HepG2 (cell line): ENCODE measurements around the gene ITGB7. TPM values are rescaled to one million over a fixed set of nuclear protein-coding genes. Genes with fewer than 3 reads are reported as not detected.
A peak's percentile ranks its signal among the peaks of the same experiment; 100 is the strongest.

Experiments
- CCDC6 ChIP-seq: sonication (generic); formaldehyde crosslinking; IDR thresholded peaks from 2 replicates; pipeline ENCODE4 v1.8.1; 2022; ENCODE audit warnings: mild to moderate bottlenecking, missing genetic modification reagents, moderate library complexity
- EZH2 ChIP-seq: conservative IDR thresholded peaks from 2 replicates; pipeline ENCODE4 v1.6.1; 2012; ENCODE audit warnings: mild to moderate bottlenecking, low read depth, low read length, moderate library complexity
- FOXC1 ChIP-seq: sonication (generic); formaldehyde crosslinking; IDR thresholded peaks from 2 replicates; pipeline ENCODE4 v1.8.0; 2022; ENCODE audit warnings: mild to moderate bottlenecking, missing genetic modification reagents, borderline replicate concordance
- GATAD2A ChIP-seq: IDR thresholded peaks from 2 replicates; pipeline ENCODE4 v1.6.1; 2016
- HDAC2 ChIP-seq: sonication (generic); formaldehyde crosslinking; IDR thresholded peaks from 2 replicates; pipeline ENCODE4 v1.4.0; 2020; ENCODE audit warnings: missing genetic modification reagents
- HMG20A ChIP-seq: IDR thresholded peaks from 2 replicates; pipeline ENCODE4 v1.6.1; 2016; ENCODE audit warnings: borderline replicate concordance
- HOXA5 ChIP-seq: sonication (generic); formaldehyde crosslinking; IDR thresholded peaks from 2 replicates; pipeline ENCODE4 v1.4.0; 2020; ENCODE audit warnings: missing genetic modification reagents
- MEIS1 ChIP-seq: sonication (generic); formaldehyde crosslinking; IDR thresholded peaks from 2 replicates; pipeline ENCODE4 v1.9.0; 2021; ENCODE audit warnings: mild to moderate bottlenecking, missing genetic modification reagents, moderate library complexity, borderline replicate concordance
- NCOA2 ChIP-seq: sonication (generic); formaldehyde crosslinking; IDR thresholded peaks from 2 replicates; pipeline ENCODE4 v1.8.0; 2022; ENCODE audit warnings: inconsistent platforms
- RXRA ChIP-seq: sonication (generic); formaldehyde crosslinking; IDR thresholded peaks from 2 replicates; pipeline ENCODE4 v1.5.1; 2020; ENCODE audit warnings: missing genetic modification reagents
- SATB2 ChIP-seq: sonication (generic); formaldehyde crosslinking; IDR thresholded peaks from 2 replicates; pipeline ENCODE4 v1.5.0; 2020; ENCODE audit warnings: missing genetic modification reagents
- TCF7L2 ChIP-seq: IDR thresholded peaks from 2 replicates; pipeline ENCODE4 v1.6.1; 2011; ENCODE audit warnings: mild to moderate bottlenecking, low read depth, low read length, moderate library complexity
- ZBTB21 ChIP-seq: sonication (generic); formaldehyde crosslinking; IDR thresholded peaks from 2 replicates; pipeline ENCODE4 v1.4.0; 2020; ENCODE audit warnings: missing genetic modification reagents
- ZNF101 ChIP-seq: sonication (generic); formaldehyde crosslinking; IDR thresholded peaks from 2 replicates; pipeline ENCODE4 v1.4.0; 2020; ENCODE audit warnings: mild to moderate bottlenecking, low read depth, missing genetic modification reagents, borderline replicate concordance
- ZNF143 ChIP-seq: sonication (generic); formaldehyde crosslinking; IDR thresholded peaks from 2 replicates; pipeline ENCODE4 v1.4.0; 2020; ENCODE audit warnings: missing genetic modification reagents
- ZNF326 ChIP-seq: sonication (generic); formaldehyde crosslinking; IDR thresholded peaks from 2 replicates; pipeline ENCODE4 v1.4.0; 2020; ENCODE audit warnings: missing genetic modification reagents, borderline replicate concordance
- ZNF547 ChIP-seq: sonication (generic); formaldehyde crosslinking; IDR thresholded peaks from 2 replicates; pipeline ENCODE4 v1.5.1; 2020; ENCODE audit warnings: mild to moderate bottlenecking, missing genetic modification reagents
- ZNF619 ChIP-seq: sonication (generic); formaldehyde crosslinking; IDR thresholded peaks from 2 replicates; pipeline ENCODE4 v1.4.0; 2020; ENCODE audit warnings: mild to moderate bottlenecking, missing genetic modification reagents
- ZNF747 ChIP-seq: sonication (generic); formaldehyde crosslinking; IDR thresholded peaks from 2 replicates; pipeline ENCODE4 v1.8.1; 2023; ENCODE audit warnings: missing genetic modification reagents, mild to moderate bottlenecking, borderline replicate concordance
- ZNF777 ChIP-seq: sonication (generic); formaldehyde crosslinking; IDR thresholded peaks from 2 replicates; pipeline ENCODE4 v1.4.0; 2020; ENCODE audit warnings: missing genetic modification reagents
- ZSCAN29 ChIP-seq: sonication (generic); formaldehyde crosslinking; conservative IDR thresholded peaks from 2 replicates; pipeline ENCODE4 v1.4.0; 2020; ENCODE audit warnings: mild to moderate bottlenecking, missing genetic modification reagents
- polyA plus RNA-seq, 8 experiments: library from polyadenylated mRNA; depleted of rRNA in 3 of 8; stranded (reverse) in 7 of 8; unstranded in 1 of 8; fragments of >200 nt; fragmentation: Illumina TruSeq in 4 of 8; extraction: Trizol in 4 of 8; gene quantifications; 2 replicates each; pipeline versions ENCODE4 v1.2.1 to v1.2.3, GENCODE V29; 2011 to 2016; ENCODE audit warnings: low read depth in 4 of 8, missing spikeins in 1 of 8, mixed read lengths in 1 of 8; ENCODE audit not compliant: insufficient read depth in 1 of 8
- total RNA-seq, 5 experiments: library from RNA; depleted of rRNA; stranded (reverse); fragments of >200 nt; fragmentation: Illumina TruSeq; extraction: Trizol; gene quantifications; 2 replicates each; pipeline ENCODE4 v1.2.3, GENCODE V29; 2016; ENCODE audit warnings: low read depth in 1 of 5
- TF ChIP-seq, protein P1 (sequence below): sonication (generic); formaldehyde crosslinking; IDR thresholded peaks from 2 replicates; pipeline ENCODE4 v1.4.0; 2020; ENCODE audit warnings: mild to moderate bottlenecking, missing genetic modification reagents, borderline replicate concordance
- TF ChIP-seq, protein P2 (sequence below): IDR thresholded peaks from 2 replicates; pipeline ENCODE4 v1.6.1; 2018; ENCODE audit warnings: missing genetic modification reagents, mild to moderate bottlenecking, missing compliant biosample characterization
- TF ChIP-seq, protein P3 (sequence below): sonication (generic); formaldehyde crosslinking; IDR thresholded peaks from 2 replicates; pipeline ENCODE4 v1.9.0; 2021; ENCODE audit warnings: missing genetic modification reagents, borderline replicate concordance
- TF ChIP-seq, protein P4 (sequence below): sonication (generic); formaldehyde crosslinking; IDR thresholded peaks from 2 replicates; pipeline ENCODE4 v1.8.0; 2022; ENCODE audit warnings: missing genetic modification reagents, mild to moderate bottlenecking, moderate library complexity, borderline replicate concordance

Gene ITGB7
- total and polyA plus RNA-seq, 2 of the 13 experiments (the other 11 are each of a cell fraction or from before 2014, with no cell fraction given) = 0.16 to 0.18 TPM

DNA sequence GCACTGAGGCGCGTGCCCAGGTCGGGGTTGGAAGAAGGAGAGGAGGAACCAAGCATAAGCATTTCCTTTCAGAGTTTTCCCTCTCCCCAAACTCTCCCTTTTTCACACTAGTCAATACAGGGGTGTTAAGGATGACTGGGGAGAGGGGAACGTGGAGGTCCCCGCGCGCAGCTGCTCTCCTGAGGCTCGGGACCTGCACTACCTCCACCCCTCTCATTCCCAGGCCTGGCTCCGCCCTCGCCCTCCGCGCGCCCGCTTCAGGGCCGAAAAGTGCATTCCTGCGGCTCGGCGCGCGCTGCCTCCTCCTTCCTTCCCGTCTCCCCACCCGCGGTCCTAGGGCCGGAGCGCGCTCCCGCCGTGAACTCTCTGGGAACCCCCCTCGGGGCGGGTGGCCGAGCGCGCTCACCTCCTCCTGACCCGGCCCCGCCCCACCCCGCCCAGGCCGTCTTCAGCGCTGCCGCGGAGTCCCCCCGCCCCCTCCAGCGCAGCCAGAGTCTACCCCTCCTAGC lies 13.7 kb upstream of the ITGB7 start (continued):
- TF ChIP-seq HMG20A (CRISPR knock-in tag) = no peak; the same call in 1 of the 2 replicates
- TF ChIP-seq, protein P1, sequence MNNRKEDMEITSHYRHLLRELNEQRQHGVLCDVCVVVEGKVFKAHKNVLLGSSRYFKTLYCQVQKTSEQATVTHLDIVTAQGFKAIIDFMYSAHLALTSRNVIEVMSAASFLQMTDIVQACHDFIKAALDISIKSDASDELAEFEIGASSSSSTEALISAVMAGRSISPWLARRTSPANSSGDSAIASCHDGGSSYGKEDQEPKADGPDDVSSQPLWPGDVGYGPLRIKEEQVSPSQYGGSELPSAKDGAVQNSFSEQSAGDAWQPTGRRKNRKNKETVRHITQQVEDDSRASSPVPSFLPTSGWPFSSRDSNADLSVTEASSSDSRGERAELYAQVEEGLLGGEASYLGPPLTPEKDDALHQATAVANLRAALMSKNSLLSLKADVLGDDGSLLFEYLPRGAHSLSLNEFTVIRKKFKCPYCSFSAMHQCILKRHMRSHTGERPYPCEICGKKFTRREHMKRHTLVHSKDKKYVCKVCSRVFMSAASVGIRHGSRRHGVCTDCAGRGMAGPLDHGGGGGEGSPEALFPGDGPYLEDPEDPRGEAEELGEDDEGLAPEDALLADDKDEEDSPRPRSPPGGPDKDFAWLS = no peak
- TF ChIP-seq HOXA5 = no peak
- no peak for TF ChIP-seq ZNF619 (CRISPR knock-in tag)
- no peak for TF ChIP-seq EZH2
- TF ChIP-seq ZNF547 (CRISPR knock-in tag) = no peak
- no peak for TF ChIP-seq FOXC1 (CRISPR knock-in tag)
- TF ChIP-seq TCF7L2 = no peak
- no peak for TF ChIP-seq ZSCAN29
- TF ChIP-seq ZNF143 (CRISPR knock-in tag) = no peak
- TF ChIP-seq ZNF747 (CRISPR knock-in tag) = no peak
- peak; percentile 59 for TF ChIP-seq ZNF777 (CRISPR knock-in tag)
- no peak for TF ChIP-seq ZNF326 (CRISPR knock-in tag)
- TF ChIP-seq ZBTB21 (CRISPR knock-in tag) = no peak
- TF ChIP-seq, protein P2, sequence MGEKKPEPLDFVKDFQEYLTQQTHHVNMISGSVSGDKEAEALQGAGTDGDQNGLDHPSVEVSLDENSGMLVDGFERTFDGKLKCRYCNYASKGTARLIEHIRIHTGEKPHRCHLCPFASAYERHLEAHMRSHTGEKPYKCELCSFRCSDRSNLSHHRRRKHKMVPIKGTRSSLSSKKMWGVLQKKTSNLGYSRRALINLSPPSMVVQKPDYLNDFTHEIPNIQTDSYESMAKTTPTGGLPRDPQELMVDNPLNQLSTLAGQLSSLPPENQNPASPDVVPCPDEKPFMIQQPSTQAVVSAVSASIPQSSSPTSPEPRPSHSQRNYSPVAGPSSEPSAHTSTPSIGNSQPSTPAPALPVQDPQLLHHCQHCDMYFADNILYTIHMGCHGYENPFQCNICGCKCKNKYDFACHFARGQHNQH (CRISPR knock-in tag) = peak; percentile 60; the same call in 1 of the 2 replicates
- TF ChIP-seq ZNF101 = no peak
- TF ChIP-seq CCDC6 (CRISPR knock-in tag) = peak; percentile 62; the same call in 1 of the 2 replicates
- TF ChIP-seq SATB2 (CRISPR knock-in tag) = no peak
- no peak for TF ChIP-seq GATAD2A (CRISPR knock-in tag)
- 0 out of 2 replicates have a peak, but pooled peaks have one; percentile 19 for TF ChIP-seq HDAC2 (CRISPR knock-in tag)
- TF ChIP-seq MEIS1 (CRISPR knock-in tag) = no peak
- TF ChIP-seq RXRA (CRISPR knock-in tag) = peak; percentile 90
- TF ChIP-seq, protein P3, sequence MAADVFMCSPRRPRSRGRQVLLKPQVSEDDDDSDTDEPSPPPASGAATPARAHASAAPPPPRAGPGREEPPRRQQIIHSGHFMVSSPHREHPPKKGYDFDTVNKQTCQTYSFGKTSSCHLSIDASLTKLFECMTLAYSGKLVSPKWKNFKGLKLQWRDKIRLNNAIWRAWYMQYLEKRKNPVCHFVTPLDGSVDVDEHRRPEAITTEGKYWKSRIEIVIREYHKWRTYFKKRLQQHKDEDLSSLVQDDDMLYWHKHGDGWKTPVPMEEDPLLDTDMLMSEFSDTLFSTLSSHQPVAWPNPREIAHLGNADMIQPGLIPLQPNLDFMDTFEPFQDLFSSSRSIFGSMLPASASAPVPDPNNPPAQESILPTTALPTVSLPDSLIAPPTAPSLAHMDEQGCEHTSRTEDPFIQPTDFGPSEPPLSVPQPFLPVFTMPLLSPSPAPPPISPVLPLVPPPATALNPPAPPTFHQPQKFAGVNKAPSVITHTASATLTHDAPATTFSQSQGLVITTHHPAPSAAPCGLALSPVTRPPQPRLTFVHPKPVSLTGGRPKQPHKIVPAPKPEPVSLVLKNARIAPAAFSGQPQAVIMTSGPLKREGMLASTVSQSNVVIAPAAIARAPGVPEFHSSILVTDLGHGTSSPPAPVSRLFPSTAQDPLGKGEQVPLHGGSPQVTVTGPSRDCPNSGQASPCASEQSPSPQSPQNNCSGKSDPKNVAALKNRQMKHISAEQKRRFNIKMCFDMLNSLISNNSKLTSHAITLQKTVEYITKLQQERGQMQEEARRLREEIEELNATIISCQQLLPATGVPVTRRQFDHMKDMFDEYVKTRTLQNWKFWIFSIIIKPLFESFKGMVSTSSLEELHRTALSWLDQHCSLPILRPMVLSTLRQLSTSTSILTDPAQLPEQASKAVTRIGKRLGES (CRISPR knock-in tag) = no peak
- TF ChIP-seq, protein P4, sequence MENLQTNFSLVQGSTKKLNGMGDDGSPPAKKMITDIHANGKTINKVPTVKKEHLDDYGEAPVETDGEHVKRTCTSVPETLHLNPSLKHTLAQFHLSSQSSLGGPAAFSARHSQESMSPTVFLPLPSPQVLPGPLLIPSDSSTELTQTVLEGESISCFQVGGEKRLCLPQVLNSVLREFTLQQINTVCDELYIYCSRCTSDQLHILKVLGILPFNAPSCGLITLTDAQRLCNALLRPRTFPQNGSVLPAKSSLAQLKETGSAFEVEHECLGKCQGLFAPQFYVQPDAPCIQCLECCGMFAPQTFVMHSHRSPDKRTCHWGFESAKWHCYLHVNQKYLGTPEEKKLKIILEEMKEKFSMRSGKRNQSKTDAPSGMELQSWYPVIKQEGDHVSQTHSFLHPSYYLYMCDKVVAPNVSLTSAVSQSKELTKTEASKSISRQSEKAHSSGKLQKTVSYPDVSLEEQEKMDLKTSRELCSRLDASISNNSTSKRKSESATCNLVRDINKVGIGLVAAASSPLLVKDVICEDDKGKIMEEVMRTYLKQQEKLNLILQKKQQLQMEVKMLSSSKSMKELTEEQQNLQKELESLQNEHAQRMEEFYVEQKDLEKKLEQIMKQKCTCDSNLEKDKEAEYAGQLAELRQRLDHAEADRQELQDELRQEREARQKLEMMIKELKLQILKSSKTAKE = no peak; the same call in 1 of the 2 replicates
- 0 out of 2 replicates have a peak, but pooled peaks have one; percentile 19 for TF ChIP-seq NCOA2 (CRISPR knock-in tag)
